Liver (tissue), 9 donors: Measurements from ENCODE around the gene ETFA. TPM values are rescaled to one million over a fixed set of nuclear protein-coding genes. Genes with fewer than 3 reads are reported as not detected.

ENCODE experiments used
- DNase-seq: peaks from one replicate; pipeline ENCODE4 v3.0.0-alpha.2; 2017; ENCODE audit warnings: low spot score
- H3K27ac ChIP-seq, 2 donors: one replicate each; pipeline ENCODE4 v1.7.0; 2013; ENCODE audit warnings: inconsistent platforms in 2 of 2, low read length in 2 of 2, control low read depth in 1 of 2, low read depth in 1 of 2, mild to moderate bottlenecking in 1 of 2
- H3K27me3 ChIP-seq, 4 donors: one replicate each; pipeline versions ENCODE4 v1.6.1 to v1.7.0; 2013; ENCODE audit warnings: low read length in 3 of 4, inconsistent platforms in 1 of 4, mild to moderate bottlenecking in 1 of 4, moderate library complexity in 1 of 4; ENCODE audit not compliant: control insufficient read depth in 4 of 4, insufficient read depth in 4 of 4
- H3K36me3 ChIP-seq, 4 donors: one replicate each; pipeline versions ENCODE4 v1.6.1 to v1.7.0; 2013; ENCODE audit warnings: low read length in 3 of 4, mild to moderate bottlenecking in 3 of 4, low read depth in 1 of 4, moderate library complexity in 1 of 4; ENCODE audit not compliant: control insufficient read depth in 4 of 4, insufficient read depth in 3 of 4
- H3K4me1 ChIP-seq, 4 donors: one replicate each; pipeline versions ENCODE4 v1.6.1 to v1.7.0; 2013; ENCODE audit warnings: low read length in 3 of 4, mild to moderate bottlenecking in 3 of 4, moderate library complexity in 1 of 4; ENCODE audit not compliant: control insufficient read depth in 4 of 4, insufficient read depth in 4 of 4
- H3K4me3 ChIP-seq, 3 donors: one replicate each; pipeline versions ENCODE4 v1.6.1 to v1.7.0; 2013; ENCODE audit warnings: low read length in 3 of 3, control low read depth in 1 of 3, low read depth in 1 of 3, mild to moderate bottlenecking in 1 of 3
- H3K9ac ChIP-seq, 2 donors: one replicate each; pipeline ENCODE4 v1.7.0; 2013; ENCODE audit warnings: low read length in 2 of 2, mild to moderate bottlenecking in 2 of 2, moderate library complexity in 2 of 2, control low read depth in 1 of 2, low read depth in 1 of 2
- H3K9me3 ChIP-seq, 4 donors: one replicate each; pipeline versions ENCODE4 v1.6.1 to v1.7.0; 2013; ENCODE audit warnings: low read length in 3 of 4; ENCODE audit not compliant: control insufficient read depth in 4 of 4
- EGR1 ChIP-seq, 2 donors: IDR thresholded peaks; 2 replicates each; pipeline ENCODE4 v1.6.1; 2016 to 2018; ENCODE audit warnings: antibody characterized with exemption in 2 of 2, low read depth in 2 of 2
- FOXA1 ChIP-seq: IDR thresholded peaks from 2 replicates; pipeline ENCODE4 v1.6.1; 2016; ENCODE audit warnings: antibody characterized with exemption
- FOXA2 ChIP-seq: IDR thresholded peaks from 2 replicates; pipeline ENCODE4 v1.6.1; 2016; ENCODE audit warnings: antibody characterized with exemption
- HNF4A ChIP-seq, 2 donors: conservative IDR thresholded peaks; 2 replicates each; pipeline ENCODE4 v1.6.1; 2016; ENCODE audit warnings: antibody characterized with exemption in 2 of 2, mild to moderate bottlenecking in 2 of 2
- JUND ChIP-seq, 2 donors: IDR thresholded peaks; 2 replicates each; pipeline ENCODE4 v1.6.1; 2016; ENCODE audit warnings: antibody characterized with exemption in 2 of 2
- NR2F2 ChIP-seq: IDR thresholded peaks from 2 replicates; pipeline ENCODE4 v1.6.1; 2016; ENCODE audit warnings: antibody characterized with exemption
- RAD21 ChIP-seq, 2 donors: IDR thresholded peaks; 2 replicates each; pipeline ENCODE4 v1.6.1; 2016; ENCODE audit warnings: antibody characterized with exemption in 2 of 2, mild to moderate bottlenecking in 2 of 2
- RXRA ChIP-seq, 2 donors: IDR thresholded peaks; 2 replicates each; pipeline ENCODE4 v1.6.1; 2017 to 2018; ENCODE audit warnings: antibody characterized with exemption in 2 of 2, mild to moderate bottlenecking in 1 of 2
- SP1 ChIP-seq: IDR thresholded peaks from 2 replicates; pipeline ENCODE4 v1.6.1; 2018; ENCODE audit warnings: antibody characterized with exemption, mild to moderate bottlenecking
- TAF1 ChIP-seq: conservative IDR thresholded peaks from 2 replicates; pipeline ENCODE4 v1.6.1; 2016; ENCODE audit warnings: antibody characterized with exemption, mild to moderate bottlenecking
- WGBS: extraction: QIAGEN DNeasy Blood & Tissue Kit; methylation state at CpG from one replicate; pipeline ENCODE4 v1.1.7; 2013; 5-methylcytosine and 5-hydroxymethylcytosine counted together
- polyA plus RNA-seq, 2 donors: library from polyadenylated mRNA; stranded (reverse) in 1 of 2; unstranded in 1 of 2; fragments of 200-250 nt in 1 of 2; fragments of >200 nt in 1 of 2; fragmentation: Nextera tagmentation in 1 of 2; extraction: Ambion mirVana in 1 of 2; gene quantifications; one replicate each; pipeline versions ENCODE4 v1.2.1 to v1.2.3, GENCODE V29; 2013 to 2015
- total RNA-seq, 2 donors: library from RNA; depleted of rRNA; stranded (reverse); fragments of >200 nt; gene quantifications; one replicate each; pipeline ENCODE4 v1.2.3, GENCODE V29; 2014
- TF ChIP-seq, protein P1 (sequence below): IDR thresholded peaks from 2 replicates; pipeline ENCODE4 v1.6.1; 2016; ENCODE audit warnings: antibody characterized with exemption
- TF ChIP-seq, protein P2 (sequence below): IDR thresholded peaks from 2 replicates; pipeline ENCODE4 v1.6.1; 2016; ENCODE audit warnings: antibody characterized with exemption
- TF ChIP-seq, protein P3 (sequence below): IDR thresholded peaks from 2 replicates; pipeline ENCODE4 v1.6.1; 2016; ENCODE audit warnings: antibody characterized with exemption
- TF ChIP-seq, protein P4 (sequence below): IDR thresholded peaks from 2 replicates; pipeline ENCODE4 v1.6.1; 2016; ENCODE audit warnings: antibody characterized with exemption, mild to moderate bottlenecking
- TF ChIP-seq, protein P5 (sequence below): fragments of 150-350 bp; IDR thresholded peaks from 2 replicates; pipeline ENCODE4 v1.5.1; 2017; ENCODE audit warnings: improper control_type of control experiment, low read depth, low read length; ENCODE audit not compliant: missing input control
- donor health status: healthy.
- donor health status: healthy.
- donor health status: healthy.
- donor health status: healthy.
- donor health status: healthy.

The ETFA gene
- total and polyA plus RNA-seq, 4 donors: 92.6 to 342 (median 289) TPM

DNA sequence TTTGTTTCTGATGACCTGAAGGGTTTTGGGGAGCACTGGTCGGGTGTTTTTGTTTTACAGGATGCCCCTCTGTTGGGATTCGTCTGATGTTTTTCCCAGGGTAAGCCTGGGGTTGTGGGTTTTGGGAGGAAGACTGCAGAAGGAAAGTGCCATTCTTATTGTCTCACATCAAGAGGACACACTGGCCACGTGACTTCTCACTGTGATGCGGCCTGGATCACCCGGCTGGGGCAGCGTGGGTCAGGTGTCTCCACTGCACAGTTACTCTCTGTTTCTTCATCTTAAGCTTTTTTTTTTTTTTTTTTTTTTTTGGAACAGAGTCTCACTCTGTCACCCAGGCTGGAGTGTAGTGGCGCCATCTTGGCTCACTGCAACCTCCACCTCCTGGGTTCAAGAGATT lies 130.9 kb downstream of the ETFA start:
- TF ChIP-seq, protein P1, sequence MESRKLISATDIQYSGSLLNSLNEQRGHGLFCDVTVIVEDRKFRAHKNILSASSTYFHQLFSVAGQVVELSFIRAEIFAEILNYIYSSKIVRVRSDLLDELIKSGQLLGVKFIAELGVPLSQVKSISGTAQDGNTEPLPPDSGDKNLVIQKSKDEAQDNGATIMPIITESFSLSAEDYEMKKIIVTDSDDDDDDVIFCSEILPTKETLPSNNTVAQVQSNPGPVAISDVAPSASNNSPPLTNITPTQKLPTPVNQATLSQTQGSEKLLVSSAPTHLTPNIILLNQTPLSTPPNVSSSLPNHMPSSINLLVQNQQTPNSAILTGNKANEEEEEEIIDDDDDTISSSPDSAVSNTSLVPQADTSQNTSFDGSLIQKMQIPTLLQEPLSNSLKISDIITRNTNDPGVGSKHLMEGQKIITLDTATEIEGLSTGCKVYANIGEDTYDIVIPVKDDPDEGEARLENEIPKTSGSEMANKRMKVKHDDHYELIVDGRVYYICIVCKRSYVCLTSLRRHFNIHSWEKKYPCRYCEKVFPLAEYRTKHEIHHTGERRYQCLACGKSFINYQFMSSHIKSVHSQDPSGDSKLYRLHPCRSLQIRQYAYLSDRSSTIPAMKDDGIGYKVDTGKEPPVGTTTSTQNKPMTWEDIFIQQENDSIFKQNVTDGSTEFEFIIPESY: no peak
- TF ChIP-seq RAD21 (IDR thresholded peaks at IDR 0.05) (no peak), TAF1 (no peak), FOXA2 (no peak), EGR1 (IDR thresholded peaks at IDR 0.05; ENCODE audit: low read depth in 2 of 2) (no peak), FOXA1 (no peak), JUND (IDR thresholded peaks at IDR 0.05) (no peak)
- TF ChIP-seq, protein P2, sequence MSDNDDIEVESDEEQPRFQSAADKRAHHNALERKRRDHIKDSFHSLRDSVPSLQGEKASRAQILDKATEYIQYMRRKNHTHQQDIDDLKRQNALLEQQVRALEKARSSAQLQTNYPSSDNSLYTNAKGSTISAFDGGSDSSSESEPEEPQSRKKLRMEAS: no peak
- TF ChIP-seq, protein P3, sequence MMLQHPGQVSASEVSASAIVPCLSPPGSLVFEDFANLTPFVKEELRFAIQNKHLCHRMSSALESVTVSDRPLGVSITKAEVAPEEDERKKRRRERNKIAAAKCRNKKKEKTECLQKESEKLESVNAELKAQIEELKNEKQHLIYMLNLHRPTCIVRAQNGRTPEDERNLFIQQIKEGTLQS: no peak
- TF ChIP-seq, protein P4, sequence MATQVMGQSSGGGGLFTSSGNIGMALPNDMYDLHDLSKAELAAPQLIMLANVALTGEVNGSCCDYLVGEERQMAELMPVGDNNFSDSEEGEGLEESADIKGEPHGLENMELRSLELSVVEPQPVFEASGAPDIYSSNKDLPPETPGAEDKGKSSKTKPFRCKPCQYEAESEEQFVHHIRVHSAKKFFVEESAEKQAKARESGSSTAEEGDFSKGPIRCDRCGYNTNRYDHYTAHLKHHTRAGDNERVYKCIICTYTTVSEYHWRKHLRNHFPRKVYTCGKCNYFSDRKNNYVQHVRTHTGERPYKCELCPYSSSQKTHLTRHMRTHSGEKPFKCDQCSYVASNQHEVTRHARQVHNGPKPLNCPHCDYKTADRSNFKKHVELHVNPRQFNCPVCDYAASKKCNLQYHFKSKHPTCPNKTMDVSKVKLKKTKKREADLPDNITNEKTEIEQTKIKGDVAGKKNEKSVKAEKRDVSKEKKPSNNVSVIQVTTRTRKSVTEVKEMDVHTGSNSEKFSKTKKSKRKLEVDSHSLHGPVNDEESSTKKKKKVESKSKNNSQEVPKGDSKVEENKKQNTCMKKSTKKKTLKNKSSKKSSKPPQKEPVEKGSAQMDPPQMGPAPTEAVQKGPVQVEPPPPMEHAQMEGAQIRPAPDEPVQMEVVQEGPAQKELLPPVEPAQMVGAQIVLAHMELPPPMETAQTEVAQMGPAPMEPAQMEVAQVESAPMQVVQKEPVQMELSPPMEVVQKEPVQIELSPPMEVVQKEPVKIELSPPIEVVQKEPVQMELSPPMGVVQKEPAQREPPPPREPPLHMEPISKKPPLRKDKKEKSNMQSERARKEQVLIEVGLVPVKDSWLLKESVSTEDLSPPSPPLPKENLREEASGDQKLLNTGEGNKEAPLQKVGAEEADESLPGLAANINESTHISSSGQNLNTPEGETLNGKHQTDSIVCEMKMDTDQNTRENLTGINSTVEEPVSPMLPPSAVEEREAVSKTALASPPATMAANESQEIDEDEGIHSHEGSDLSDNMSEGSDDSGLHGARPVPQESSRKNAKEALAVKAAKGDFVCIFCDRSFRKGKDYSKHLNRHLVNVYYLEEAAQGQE: no peak
- TF ChIP-seq, protein P5, sequence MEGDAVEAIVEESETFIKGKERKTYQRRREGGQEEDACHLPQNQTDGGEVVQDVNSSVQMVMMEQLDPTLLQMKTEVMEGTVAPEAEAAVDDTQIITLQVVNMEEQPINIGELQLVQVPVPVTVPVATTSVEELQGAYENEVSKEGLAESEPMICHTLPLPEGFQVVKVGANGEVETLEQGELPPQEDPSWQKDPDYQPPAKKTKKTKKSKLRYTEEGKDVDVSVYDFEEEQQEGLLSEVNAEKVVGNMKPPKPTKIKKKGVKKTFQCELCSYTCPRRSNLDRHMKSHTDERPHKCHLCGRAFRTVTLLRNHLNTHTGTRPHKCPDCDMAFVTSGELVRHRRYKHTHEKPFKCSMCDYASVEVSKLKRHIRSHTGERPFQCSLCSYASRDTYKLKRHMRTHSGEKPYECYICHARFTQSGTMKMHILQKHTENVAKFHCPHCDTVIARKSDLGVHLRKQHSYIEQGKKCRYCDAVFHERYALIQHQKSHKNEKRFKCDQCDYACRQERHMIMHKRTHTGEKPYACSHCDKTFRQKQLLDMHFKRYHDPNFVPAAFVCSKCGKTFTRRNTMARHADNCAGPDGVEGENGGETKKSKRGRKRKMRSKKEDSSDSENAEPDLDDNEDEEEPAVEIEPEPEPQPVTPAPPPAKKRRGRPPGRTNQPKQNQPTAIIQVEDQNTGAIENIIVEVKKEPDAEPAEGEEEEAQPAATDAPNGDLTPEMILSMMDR: no peak
- whole genome bisulfite sequencing: 94% methylated on average over 7 of the region's 7 CpGs
- Histone ChIP-seq H3K27ac (no peak overlapping the region), H3K9me3 (no peaks in the 10 kb centered on the region), H3K36me3 (no peaks in the 10 kb centered on the region), H3K4me3 (no peak overlapping the region), H3K4me1 (no peaks in the 10 kb centered on the region), H3K27me3 (peaks cover 0 to 3% (median 0%) of the 10 kb centered on the region in 4 donors), H3K9ac (no peak overlapping the region)
- no peak for DNase-seq

DNA sequence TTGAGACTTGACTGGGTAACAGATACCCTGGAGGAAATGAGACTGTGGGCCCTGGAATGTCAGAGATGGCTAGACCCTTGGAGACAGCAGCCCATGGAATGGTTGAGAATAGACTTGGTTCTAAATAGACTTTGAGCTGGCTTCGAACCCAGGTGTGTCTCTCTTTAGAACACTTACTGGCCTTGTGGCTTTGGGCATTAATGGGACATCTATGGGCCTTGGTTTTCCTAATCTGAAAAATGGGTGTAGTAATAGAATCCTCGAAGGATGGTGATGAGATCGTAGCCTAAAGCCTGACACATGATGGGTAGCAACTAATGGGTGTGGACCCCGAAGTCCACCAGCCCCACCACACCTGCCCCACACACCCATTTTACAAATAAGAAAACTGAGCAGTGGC lies 132.2 kb downstream of the ETFA start:
- TF ChIP-seq NR2F2 (no peak), EGR1 (IDR thresholded peaks at IDR 0.05; ENCODE audit: low read depth in 2 of 2) (no peak), FOXA2 (no peak), FOXA1 (no peak), HNF4A (conservative IDR thresholded peaks at IDR 0.05) (no peak), RAD21 (IDR thresholded peaks at IDR 0.05) (no peak), RXRA (IDR thresholded peaks at IDR 0.05) (no peak), TAF1 (no peak), SP1 (no peak)
- TF ChIP-seq, protein P1: no peak
- TF ChIP-seq, protein P2: no peak
- TF ChIP-seq, protein P3: no peak
- TF ChIP-seq, protein P5: no peak
- H3K9ac ChIP-seq: no peak overlapping the region
- H3K9me3 ChIP-seq: no peaks in the 10 kb centered on the region
- no peak overlapping the region for H3K4me3 ChIP-seq
- no peak overlapping the region for H3K27ac ChIP-seq
- H3K27me3 ChIP-seq: peaks cover 0 to 3% (median 0%) of the 10 kb centered on the region in 4 donors
- H3K4me1 ChIP-seq: no peaks in the 10 kb centered on the region
- no peak for DNase-seq
- H3K36me3 ChIP-seq: no peaks in the 10 kb centered on the region
- 91% methylated on average over 4 of the region's 4 CpGs for WGBS
